GM15510 (cell line): ENCODE results near the gene FGF5.

Experiments used
- POLR2A ChIP-seq: IDR thresholded peaks from 3 replicates; pipeline ENCODE4 v1.6.1; 2011; ENCODE audit warnings: borderline replicate concordance; ENCODE audit not compliant: insufficient read length; ENCODE audit errors: extremely low read depth

Gene FGF5

GRCh38 chr4:80265571-80266252 lies 752 bp upstream of the FGF5 start:
- TF ChIP-seq POLR2A = no peak

DNA sequence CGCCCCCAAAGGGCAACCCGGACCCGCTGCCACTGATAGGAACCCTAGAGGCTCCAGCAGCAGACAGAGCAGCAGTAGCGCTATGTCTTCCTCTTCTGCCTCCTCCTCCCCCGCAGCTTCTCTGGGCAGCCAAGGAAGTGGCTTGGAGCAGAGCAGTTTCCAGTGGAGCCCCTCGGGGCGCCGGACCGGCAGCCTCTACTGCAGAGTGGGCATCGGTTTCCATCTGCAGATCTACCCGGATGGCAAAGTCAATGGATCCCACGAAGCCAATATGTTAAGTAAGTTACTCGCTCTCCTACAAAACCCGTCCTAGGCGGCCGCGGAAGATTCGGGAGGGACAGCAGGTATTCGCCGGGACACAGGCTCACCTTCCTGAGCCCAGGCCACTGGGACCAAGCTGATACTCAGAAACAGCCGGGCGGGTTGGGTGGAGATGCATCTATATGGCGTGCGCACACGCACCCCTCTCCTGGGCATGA lies 477 bp downstream of the FGF5 start:
- no peak for TF ChIP-seq POLR2A

GRCh38 chr4:80268081-80268823 lies 1.8 kb downstream of the FGF5 start:
- no peak for TF ChIP-seq POLR2A

DNA sequence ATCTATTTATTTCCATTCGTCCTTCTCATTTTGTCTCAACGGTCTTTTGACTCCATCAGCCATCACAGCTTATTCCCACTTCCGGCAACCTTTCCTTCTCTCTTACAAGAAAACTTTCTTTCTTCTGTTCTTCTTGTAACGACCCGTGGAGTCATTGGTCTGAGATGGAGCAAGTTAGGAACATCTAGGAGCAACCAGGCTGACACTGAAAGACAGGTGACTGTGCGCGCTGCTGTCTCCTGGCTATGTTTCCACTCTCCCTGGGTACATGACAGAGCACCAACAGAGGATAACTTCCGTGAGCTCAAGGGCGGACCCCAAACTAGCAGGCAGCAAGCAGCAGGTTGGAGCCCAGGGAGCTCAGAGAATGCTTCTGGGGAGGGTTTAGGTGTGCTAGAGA lies 2.5 kb downstream of the FGF5 start:
- TF ChIP-seq POLR2A = no peak

GRCh38 chr4:80270321-80270720 lies 3.9 kb downstream of the FGF5 start:
- no peak for TF ChIP-seq POLR2A

DNA sequence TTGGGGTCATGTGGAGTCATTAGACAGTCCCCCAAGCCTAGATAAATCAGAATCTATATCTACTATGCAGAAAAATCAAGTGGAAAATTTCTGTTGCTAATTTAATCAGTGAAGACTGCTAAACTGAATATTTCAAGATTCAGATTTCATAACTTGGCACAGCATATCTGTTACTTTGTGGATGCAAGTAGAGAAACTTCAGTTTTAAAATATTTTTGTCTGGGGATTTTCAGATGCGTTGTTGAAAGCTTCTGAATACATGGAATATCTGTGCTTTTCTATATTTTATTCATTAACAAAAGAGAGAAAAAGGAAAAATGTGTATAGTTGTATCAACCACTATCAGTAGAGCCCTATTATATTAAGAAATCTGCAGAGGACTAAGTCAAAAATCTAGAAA lies 4.4 kb downstream of the FGF5 start:
- TF ChIP-seq POLR2A = no peak

DNA sequence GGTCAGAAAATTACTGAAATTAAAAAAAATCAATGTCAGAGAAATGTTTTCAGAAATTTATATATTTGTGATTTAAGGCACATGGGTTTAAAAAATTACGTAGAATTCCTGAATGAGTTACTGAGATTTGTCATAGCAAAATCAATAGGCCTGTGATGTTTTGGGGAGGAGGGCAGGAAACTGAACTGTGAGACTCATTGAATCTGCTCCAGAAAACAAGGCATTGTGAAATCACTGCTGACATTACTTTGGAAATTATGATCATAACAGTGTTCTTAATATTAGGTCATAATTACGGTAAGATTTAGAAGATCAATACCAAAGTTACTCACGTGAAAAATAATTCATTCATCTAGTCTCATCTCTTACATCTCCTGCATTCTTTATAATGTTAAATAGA lies 5.3 kb downstream of the FGF5 start:
- TF ChIP-seq POLR2A = no peak

- no peak for TF ChIP-seq POLR2A
Measured at GRCh38 chr4:80276931-80277330, 10.5 kb downstream of the FGF5 start.

GRCh38 chr4:80279751-80280150 lies 13.3 kb downstream of the FGF5 start:
- no peak for TF ChIP-seq POLR2A

DNA sequence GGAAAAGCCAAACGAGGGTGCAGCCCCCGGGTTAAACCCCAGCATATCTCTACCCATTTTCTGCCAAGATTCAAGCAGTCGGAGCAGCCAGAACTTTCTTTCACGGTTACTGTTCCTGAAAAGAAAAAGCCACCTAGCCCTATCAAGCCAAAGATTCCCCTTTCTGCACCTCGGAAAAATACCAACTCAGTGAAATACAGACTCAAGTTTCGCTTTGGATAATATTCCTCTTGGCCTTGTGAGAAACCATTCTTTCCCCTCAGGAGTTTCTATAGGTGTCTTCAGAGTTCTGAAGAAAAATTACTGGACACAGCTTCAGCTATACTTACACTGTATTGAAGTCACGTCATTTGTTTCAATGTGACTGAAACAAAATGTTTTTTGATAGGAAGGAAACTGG lies 20.0 kb downstream of the FGF5 start:
- TF ChIP-seq POLR2A = no peak

- TF ChIP-seq POLR2A = no peak
Measured at GRCh38 chr4:80294206-80294605, 27.7 kb downstream of the FGF5 start.

DNA sequence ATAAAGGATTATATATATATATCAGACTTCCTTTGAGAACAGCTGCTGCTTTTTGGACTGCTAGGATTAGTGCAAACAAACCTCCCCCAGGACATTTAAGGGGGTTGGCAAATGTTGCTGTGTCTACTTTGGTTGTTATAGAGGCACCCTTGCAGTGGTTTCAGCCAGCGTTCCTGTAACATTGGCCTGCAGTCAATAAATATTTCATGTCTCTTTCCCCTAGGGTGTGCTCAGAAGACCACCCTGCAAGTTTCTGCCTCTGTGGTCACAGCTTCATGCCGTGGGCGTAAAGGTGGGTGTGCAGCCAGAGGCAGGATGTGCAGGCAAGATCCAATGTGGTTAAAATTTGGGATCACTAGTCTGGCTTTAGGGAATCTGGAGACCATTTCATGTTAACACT lies 28.9 kb downstream of the FGF5 start:
- TF ChIP-seq POLR2A = no peak

GRCh38 chr4:80295826-80296225 lies 29.4 kb downstream of the FGF5 start:
- no peak for TF ChIP-seq POLR2A

- no peak for TF ChIP-seq POLR2A
Measured at GRCh38 chr4:80301884-80302283, 35.4 kb downstream of the FGF5 start.

- no peak for TF ChIP-seq POLR2A
Measured at GRCh38 chr4:80302616-80303223, 36.3 kb downstream of the FGF5 start.

GRCh38 chr4:80305466-80305865 lies 39.0 kb downstream of the FGF5 start:
- TF ChIP-seq POLR2A = no peak
